Measurements from ENCODE around the gene YJU2.

DNA sequence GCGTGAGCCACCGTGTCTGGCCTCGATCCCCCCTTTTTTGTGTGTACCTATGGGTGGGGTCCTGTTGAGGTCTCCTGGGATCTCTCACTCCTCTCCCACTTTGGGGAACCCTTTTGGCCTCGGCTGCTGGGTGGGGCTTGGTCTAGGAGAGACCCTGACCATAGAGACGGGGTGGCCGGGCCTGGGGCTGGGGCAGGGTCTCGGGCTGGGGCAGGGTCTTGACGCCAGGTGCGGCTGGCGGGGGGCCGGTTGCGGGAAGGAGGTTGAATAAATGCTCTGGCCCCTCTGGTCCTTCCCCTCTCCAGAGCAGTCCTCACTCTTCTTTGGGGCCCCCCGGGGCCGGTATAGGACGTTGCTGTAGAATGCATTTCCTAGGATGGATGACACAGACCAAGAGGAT lies 45.6 kb downstream of the YJU2 start:
- TF ChIP-seq POLR2AphosphoS5 (IDR thresholded peaks at IDR 0.05; ENCODE audit: low read depth, low read length) (no peak), POLR2A (IDR thresholded peaks at IDR 0.05; ENCODE audit: borderline replicate concordance, extremely low read depth, insufficient read depth, insufficient read length) (no peak), RAD21 (IDR thresholded peaks at IDR 0.05; ENCODE audit: low read depth) (no peak)
- TF ChIP-seq, protein P1, sequence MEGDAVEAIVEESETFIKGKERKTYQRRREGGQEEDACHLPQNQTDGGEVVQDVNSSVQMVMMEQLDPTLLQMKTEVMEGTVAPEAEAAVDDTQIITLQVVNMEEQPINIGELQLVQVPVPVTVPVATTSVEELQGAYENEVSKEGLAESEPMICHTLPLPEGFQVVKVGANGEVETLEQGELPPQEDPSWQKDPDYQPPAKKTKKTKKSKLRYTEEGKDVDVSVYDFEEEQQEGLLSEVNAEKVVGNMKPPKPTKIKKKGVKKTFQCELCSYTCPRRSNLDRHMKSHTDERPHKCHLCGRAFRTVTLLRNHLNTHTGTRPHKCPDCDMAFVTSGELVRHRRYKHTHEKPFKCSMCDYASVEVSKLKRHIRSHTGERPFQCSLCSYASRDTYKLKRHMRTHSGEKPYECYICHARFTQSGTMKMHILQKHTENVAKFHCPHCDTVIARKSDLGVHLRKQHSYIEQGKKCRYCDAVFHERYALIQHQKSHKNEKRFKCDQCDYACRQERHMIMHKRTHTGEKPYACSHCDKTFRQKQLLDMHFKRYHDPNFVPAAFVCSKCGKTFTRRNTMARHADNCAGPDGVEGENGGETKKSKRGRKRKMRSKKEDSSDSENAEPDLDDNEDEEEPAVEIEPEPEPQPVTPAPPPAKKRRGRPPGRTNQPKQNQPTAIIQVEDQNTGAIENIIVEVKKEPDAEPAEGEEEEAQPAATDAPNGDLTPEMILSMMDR (IDR thresholded peaks at IDR 0.05 in 2 of 3, conservative IDR thresholded peaks at IDR 0.05 in 1 of 3; ENCODE audit: borderline replicate concordance in 1 of 3, insufficient read depth in 1 of 3, low read depth in 2 of 3, low read length in 2 of 3): no peak
